ENCODE results near the gene TRPM2.

GRCh38 chr21:44438531-44439210 is 85.2 kb downstream of the TRPM2 start:
- peak in 1 of 4 donors; percentile 5 for TF ChIP-seq CTCF (IDR thresholded peaks at IDR 0.05)
- no peak for TF ChIP-seq POLR2A (IDR thresholded peaks at IDR 0.05)
